OCI-LY7 (cell line): Measurements from ENCODE around the gene CYB561. TPM values are rescaled to one million over a fixed set of nuclear protein-coding genes. Genes with fewer than 3 reads are reported as not detected.

ENCODE experiments used
- BruUV-seq: library from RNA; stranded (reverse); fragments of 400-500 nt; replicated peaks from 2 replicates; lab custom pipeline; 2021; lab: Mats Ljungman, UMichigan
- CTCF ChIA-PET: fragments of 300-600 bp; sonication (Branson Sonifier 250); formaldehyde crosslinking; loops from one replicate; lab custom pipeline; 2022; ENCODE audit warnings: antibody characterized with exemption; ENCODE audit not compliant: unreplicated experiment; lab: Charles Lee
- POLR2A ChIA-PET: fragments of 300-600 bp; sonication (Branson Sonifier 250); formaldehyde crosslinking; loops from one replicate; lab custom pipeline; 2022; ENCODE audit warnings: antibody characterized with exemption; lab: Charles Lee
- DNase-seq: peaks from one replicate; pipeline ENCODE4 v3.0.0-alpha.2; 2015; ENCODE audit warnings: low spot score
- H2AFZ ChIP-seq: fragments of 200-600 bp; sonication (generic), shearing (Covaris generic); 2 replicates; pipeline ENCODE4 v1.6.1; 2014; ENCODE audit warnings: mild to moderate bottlenecking, antibody characterized with exemption, low read length, moderate library complexity
- H3K27ac ChIP-seq: fragments of 200-600 bp; sonication (generic); 2 replicates; pipeline ENCODE4 v1.5.1; 2014; ENCODE audit warnings: mixed run types, low read depth, mild to moderate bottlenecking, moderate library complexity, low read length, inconsistent platforms; ENCODE audit not compliant: poor library complexity, severe bottlenecking
- H3K36me3 ChIP-seq: fragments of 200-600 bp; sonication (generic); 2 replicates; pipeline ENCODE4 v1.6.1; 2014; ENCODE audit warnings: mild to moderate bottlenecking, antibody characterized with exemption, low read length, moderate library complexity, mixed read lengths; ENCODE audit not compliant: insufficient read depth
- H3K4me1 ChIP-seq: fragments of 200-600 bp; sonication (generic); 2 replicates; pipeline ENCODE4 v1.5.1; 2014; ENCODE audit warnings: mild to moderate bottlenecking, low read length; ENCODE audit not compliant: insufficient read depth, poor library complexity, severe bottlenecking
- H3K4me2 ChIP-seq: fragments of 200-600 bp; sonication (generic); 2 replicates; pipeline ENCODE4 v1.6.1; 2014; ENCODE audit warnings: mild to moderate bottlenecking, low read length
- H3K4me3 ChIP-seq: fragments of 200-600 bp; sonication (generic); 2 replicates; pipeline ENCODE4 v1.5.1; 2014; ENCODE audit warnings: mild to moderate bottlenecking, low read depth, low read length; ENCODE audit not compliant: poor library complexity, severe bottlenecking
- H3K79me2 ChIP-seq: fragments of 200-600 bp; sonication (generic); 2 replicates; pipeline ENCODE4 v1.6.1; 2016; ENCODE audit warnings: low read depth, mild to moderate bottlenecking, low read length, moderate library complexity, mixed read lengths; ENCODE audit not compliant: insufficient read depth
- H3K9me2 ChIP-seq: fragments of 200-600 bp; sonication (generic); 2 replicates; pipeline ENCODE4 v1.6.1; 2016; ENCODE audit warnings: mild to moderate bottlenecking, low read length, mixed read lengths; ENCODE audit not compliant: insufficient read depth
- H3K9me3 ChIP-seq: fragments of 200-600 bp; sonication (generic); 2 replicates; pipeline ENCODE4 v1.6.1; 2014; ENCODE audit warnings: mild to moderate bottlenecking, mixed run types, low read length, mixed read lengths
- H4K20me1 ChIP-seq: fragments of 200-600 bp; sonication (generic); 2 replicates; pipeline ENCODE4 v1.6.1; 2014; ENCODE audit warnings: mild to moderate bottlenecking, antibody characterized with exemption, low read length, moderate library complexity, mixed read lengths; ENCODE audit not compliant: insufficient read depth
- EZH2phosphoT487 ChIP-seq: fragments of 200-600 bp; sonication (generic); IDR thresholded peaks from 2 replicates; pipeline ENCODE4 v1.6.1; 2018; ENCODE audit warnings: low read depth, borderline replicate concordance, mild to moderate bottlenecking, mixed run types, antibody characterized with exemption, low read length, moderate library complexity, mixed read lengths
- intact Hi-C: fragments of 100-400 bp; cut with micrococcal nuclease; formaldehyde crosslinking; loops from one replicate; pipeline ENCODE4 v1.10.0; 2022; ENCODE audit not compliant: unreplicated experiment
- small RNA-seq: library from RNA; depleted of rRNA; stranded (forward); fragments of <200 nt; gene quantifications from one replicate; pipeline ENCODE3, GENCODE V24; 2014
- total RNA-seq, 2 experiments: library from RNA; depleted of rRNA in 1 of 2; stranded (reverse); fragments of >200 nt in 1 of 2; shearing (Covaris generic) in 1 of 2; gene quantifications; 2 replicates each; pipeline ENCODE4 v1.2.3, GENCODE V29; 2014 to 2022
- TF ChIP-seq, protein P1 (sequence below): fragments of 200-600 bp; sonication (generic); conservative IDR thresholded peaks from 2 replicates; pipeline ENCODE4 v1.5.1; 2014; ENCODE audit warnings: mild to moderate bottlenecking, antibody characterized with exemption, low read length, moderate library complexity, mixed read lengths

CYB561 gene
- total RNA-seq, 2 experiments from 2014 or later = not detected

DNA sequence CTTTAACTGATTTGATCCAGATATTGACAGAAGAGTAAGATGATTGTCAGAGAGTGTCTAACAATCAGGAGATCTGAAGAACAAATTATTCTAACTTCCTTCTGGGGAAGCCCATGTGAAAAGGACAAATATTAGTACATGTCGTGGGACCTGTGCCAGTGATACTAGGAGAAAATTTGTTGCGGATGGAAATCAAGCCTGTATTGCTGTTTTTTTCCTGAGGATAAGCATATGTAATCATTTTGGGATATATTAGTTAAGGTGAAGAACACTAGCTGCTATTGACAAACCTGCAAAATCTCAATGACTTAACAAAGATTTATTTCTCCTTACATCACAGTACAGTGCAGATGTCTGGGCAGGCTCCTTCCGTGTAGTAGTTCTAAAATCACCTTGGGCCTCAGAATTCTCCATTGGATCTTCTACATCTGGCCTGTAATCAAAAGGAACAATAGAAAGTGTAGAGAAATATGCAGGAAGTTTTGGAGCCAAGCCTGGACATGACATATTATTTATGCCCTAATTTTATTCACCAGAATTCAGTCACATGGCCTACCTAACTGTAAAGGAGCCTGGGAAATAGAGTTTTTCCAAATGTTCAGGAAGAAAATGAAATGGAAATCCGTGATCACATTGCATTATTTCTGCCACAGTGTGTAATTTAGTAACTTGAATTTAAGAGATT lies 58.3 kb downstream of the CYB561 start:
- no TSS peak for BruUV-seq
- Histone ChIP-seq H3K9me3 (no peaks in the 10 kb centered on the region), H3K9me2 (no peaks in the 10 kb centered on the region), H4K20me1 (no peaks in the 10 kb centered on the region), H3K4me1 (no peaks in the 10 kb centered on the region), H3K4me2 (no peak overlapping the region), H3K36me3 (no peaks in the 10 kb centered on the region), H3K27ac (no peak overlapping the region), H3K4me3 (no peak overlapping the region), H2AFZ (no peak overlapping the region), H3K79me2 (no peaks in the 10 kb centered on the region)
- CTCF ChIA-PET = no interaction called here
- POLR2A ChIA-PET = no interaction called here
- no peak for DNase-seq
- intact Hi-C loops = no loop called here
- TF ChIP-seq, protein P1, sequence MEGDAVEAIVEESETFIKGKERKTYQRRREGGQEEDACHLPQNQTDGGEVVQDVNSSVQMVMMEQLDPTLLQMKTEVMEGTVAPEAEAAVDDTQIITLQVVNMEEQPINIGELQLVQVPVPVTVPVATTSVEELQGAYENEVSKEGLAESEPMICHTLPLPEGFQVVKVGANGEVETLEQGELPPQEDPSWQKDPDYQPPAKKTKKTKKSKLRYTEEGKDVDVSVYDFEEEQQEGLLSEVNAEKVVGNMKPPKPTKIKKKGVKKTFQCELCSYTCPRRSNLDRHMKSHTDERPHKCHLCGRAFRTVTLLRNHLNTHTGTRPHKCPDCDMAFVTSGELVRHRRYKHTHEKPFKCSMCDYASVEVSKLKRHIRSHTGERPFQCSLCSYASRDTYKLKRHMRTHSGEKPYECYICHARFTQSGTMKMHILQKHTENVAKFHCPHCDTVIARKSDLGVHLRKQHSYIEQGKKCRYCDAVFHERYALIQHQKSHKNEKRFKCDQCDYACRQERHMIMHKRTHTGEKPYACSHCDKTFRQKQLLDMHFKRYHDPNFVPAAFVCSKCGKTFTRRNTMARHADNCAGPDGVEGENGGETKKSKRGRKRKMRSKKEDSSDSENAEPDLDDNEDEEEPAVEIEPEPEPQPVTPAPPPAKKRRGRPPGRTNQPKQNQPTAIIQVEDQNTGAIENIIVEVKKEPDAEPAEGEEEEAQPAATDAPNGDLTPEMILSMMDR = no peak
- no peak for TF ChIP-seq EZH2phosphoT487

DNA sequence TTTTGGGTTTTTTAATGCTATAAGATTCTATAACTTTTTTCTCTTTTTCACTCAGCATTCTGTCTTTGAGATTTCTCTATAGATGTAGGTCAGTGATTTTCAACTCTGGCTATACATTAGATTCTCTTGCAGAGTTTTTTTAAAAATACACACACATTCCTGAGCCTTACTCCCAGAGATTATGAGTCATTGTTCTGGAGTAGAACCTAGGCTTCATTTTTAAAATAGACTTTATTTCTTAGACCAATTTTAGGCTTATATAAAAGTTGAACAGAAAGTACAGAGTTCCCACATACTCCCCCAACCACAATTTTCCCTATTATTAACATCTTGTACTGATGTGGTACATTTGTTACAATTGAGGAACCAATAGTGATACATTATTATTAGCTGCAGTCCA lies 63.3 kb downstream of the CYB561 start:
- ChIA-PET CTCF (no interaction called here), POLR2A (no interaction called here)
- BruUV-seq = no TSS peak
- no peak for TF ChIP-seq EZH2phosphoT487
- TF ChIP-seq, protein P1 = no peak
- Histone ChIP-seq H3K27ac (no peak overlapping the region), H3K4me3 (no peak overlapping the region), H3K4me2 (no peak overlapping the region), H3K36me3 (no peaks in the 10 kb centered on the region), H3K79me2 (no peaks in the 10 kb centered on the region), H4K20me1 (no peaks in the 10 kb centered on the region), H3K4me1 (no peaks in the 10 kb centered on the region), H3K9me2 (no peaks in the 10 kb centered on the region), H2AFZ (no peak overlapping the region), H3K9me3 (no peaks in the 10 kb centered on the region)
- intact Hi-C loops = no loop called here
- no peak for DNase-seq

Small RNAs within 50 kb of the gene (small RNA-seq; reads per million reads assigned to genes)
- not detected for gene AC005828.6

Other genes with a start within 250 kb of the CYB561 start
- gene ACE, start 30.8 kb upstream of the CYB561 start, total RNA-seq (2014; rRNA removed; shearing (Covaris generic)) = 0.33 and 2.3 TPM in 2 replicates
- gene ACE, start 30.8 kb upstream of the CYB561 start, total RNA-seq (2022) = 3.6 and 5.1 TPM in 2 replicates
- not detected in 2 replicates for gene KCNH6, start 77.1 kb upstream of the CYB561 start, total RNA-seq (2014; rRNA removed; shearing (Covaris generic))
- gene KCNH6, start 77.1 kb upstream of the CYB561 start, total RNA-seq (2022) = not detected in 2 replicates
- gene DCAF7, start 104.2 kb upstream of the CYB561 start, total RNA-seq (2014; rRNA removed; shearing (Covaris generic)) = 35.4 and 46.4 TPM in 2 replicates
- 121 and 133 TPM in 2 replicates for gene DCAF7, start 104.2 kb upstream of the CYB561 start, total RNA-seq (2022)
- 13.4 and 16.2 TPM in 2 replicates for gene TACO1, start 154.6 kb upstream of the CYB561 start, total RNA-seq (2014; rRNA removed; shearing (Covaris generic))
- 26.0 and 28.8 TPM in 2 replicates for gene TACO1, start 154.6 kb upstream of the CYB561 start, total RNA-seq (2022)
- gene MAP3K3, start 176.1 kb upstream of the CYB561 start, total RNA-seq (2014; rRNA removed; shearing (Covaris generic)) = 16.5 and 26.0 TPM in 2 replicates
- gene MAP3K3, start 176.1 kb upstream of the CYB561 start, total RNA-seq (2022) = 28.6 and 29.0 TPM in 2 replicates